DLD1 (cell line): ENCODE results near the gene SLC16A12.

Experiments
- in situ Hi-C: cut with HindIII; loops from 2 replicates; pipeline ENCODE4 v1.10.0; 2017; ENCODE audit warnings: low sequenced_read_pairs

Gene SLC16A12

DNA sequence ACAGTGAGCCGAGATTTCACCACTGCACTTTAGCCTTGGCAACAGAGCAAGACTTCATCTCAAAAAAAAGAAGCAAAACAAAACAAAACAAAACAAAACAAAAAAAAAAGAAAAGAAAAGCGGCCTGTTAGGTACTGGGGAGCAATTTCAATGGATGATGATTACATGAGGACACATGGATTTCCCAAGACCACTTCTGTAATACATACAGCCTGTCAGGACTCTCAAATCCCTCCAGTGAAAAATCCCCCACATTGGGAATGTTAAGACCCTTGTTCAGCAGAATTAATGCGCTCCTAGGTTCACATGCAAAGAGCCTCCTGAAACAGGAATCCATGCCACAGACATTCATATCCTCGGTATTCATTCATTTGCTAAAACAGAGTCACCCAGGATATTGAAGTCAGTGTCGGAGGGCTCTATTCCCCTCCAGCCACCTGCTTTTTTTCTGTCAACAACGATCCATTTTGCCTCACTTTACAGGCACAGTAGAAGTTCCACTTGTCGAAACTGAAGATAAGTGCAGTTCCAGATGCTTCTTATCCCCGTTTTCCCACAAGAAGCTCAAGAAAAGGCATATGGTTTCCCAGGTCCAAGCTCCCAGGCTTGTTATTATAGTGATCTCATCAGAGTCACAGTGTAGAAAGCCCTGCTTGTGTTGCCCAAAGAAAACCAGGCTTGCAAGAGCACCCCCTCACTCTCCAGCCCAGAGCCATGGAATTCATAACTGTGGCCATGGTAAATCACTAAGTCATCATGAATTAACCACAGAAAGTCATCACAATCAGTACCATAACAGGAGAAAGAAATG, 20.2 kb downstream of the SLC16A12 start:
- in situ Hi-C loops: no loop called here

- in situ Hi-C loops: no loop called here
Observed at GRCh38 chr10:89513206-89513605, 22.2 kb downstream of the SLC16A12 start.

GRCh38 chr10:89505640-89506275, 29.6 kb downstream of the SLC16A12 start:
- in situ Hi-C loops: no loop called here

DNA sequence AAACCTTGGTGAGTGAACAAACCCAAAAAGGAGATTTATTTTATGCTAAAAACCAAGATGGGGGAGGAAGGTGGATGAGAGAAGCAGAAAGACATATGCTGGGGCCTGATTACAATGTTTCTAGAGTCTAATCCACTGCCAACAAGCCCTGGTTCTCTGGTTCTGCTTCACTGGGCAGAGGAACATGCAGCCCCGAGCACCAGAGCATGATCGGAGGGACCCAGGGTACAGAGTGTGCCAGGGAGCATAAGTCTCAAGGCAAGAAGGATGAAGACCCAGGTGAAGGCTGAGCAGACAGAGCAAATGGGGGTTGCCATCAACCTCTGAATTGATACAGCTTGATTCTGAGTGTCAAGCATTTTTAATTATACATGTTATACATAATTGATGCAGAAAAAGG, 30.7 kb downstream of the SLC16A12 start:
- in situ Hi-C loops: no loop called here

GRCh38 chr10:89503652-89504370, 31.6 kb downstream of the SLC16A12 start:
- in situ Hi-C loops: no loop called here

- in situ Hi-C loops: no loop called here
Observed at GRCh38 chr10:89503151-89503550, 32.2 kb downstream of the SLC16A12 start.

GRCh38 chr10:89502549-89502948, 32.8 kb downstream of the SLC16A12 start:
- in situ Hi-C loops: no loop called here

DNA sequence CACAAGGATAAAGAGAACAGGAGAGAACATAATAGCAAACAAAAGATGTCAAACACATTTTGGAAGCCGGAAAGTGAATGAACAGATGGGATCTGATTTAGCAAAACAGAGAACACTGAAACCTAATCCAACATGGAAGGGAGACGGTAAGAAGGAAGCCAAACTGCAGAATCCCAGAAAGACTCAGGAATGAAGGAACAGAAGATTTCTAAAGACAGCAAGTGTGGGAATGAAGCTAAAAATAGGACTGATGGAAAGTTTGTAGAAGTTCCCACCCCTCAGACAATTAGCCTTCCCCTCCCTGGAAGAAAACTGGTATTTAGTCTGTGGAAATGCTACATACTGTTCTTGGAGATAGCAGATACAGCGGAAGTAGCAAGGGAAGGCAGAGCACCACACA, 40.8 kb downstream of the SLC16A12 start:
- in situ Hi-C loops: no loop called here

DNA sequence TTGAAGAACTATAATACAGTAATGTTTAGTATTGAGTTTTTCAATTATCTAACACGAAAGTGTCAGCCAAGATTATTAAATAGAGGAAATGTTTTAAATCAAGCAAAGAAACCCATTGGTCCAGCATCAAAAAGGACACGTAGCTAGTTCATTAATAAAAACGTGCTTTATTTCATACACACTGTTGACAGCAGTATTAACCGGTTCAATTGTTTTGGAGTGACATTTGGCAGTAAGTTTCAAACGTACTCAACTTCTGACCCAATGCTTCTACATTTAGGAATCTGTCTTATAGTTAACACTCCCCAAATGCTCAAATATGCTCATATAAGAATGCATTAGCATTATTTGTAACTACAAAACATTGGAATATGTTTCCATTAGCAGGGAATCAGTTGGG, 41.3 kb downstream of the SLC16A12 start:
- in situ Hi-C loops: no loop called here

DNA sequence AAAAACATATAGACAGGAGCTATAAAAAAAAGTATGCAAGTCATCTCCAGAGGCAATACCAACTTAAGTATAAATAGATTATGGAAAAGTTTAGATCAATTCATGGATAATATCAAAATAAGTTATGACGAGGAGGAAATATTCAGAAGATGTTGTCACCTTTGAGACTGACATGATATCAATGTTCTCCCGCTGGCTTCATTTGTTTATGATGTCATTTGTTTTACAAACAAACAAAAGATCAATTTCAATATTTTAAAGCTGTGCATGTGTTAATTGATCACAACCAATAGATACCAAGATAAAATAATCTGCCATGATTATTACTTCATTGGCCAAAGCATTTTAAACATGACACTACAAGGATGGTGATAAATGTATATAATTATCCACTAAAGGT, 43.5 kb downstream of the SLC16A12 start:
- in situ Hi-C loops: no loop called here

GRCh38 chr10:89490596-89491335, 44.6 kb downstream of the SLC16A12 start:
- in situ Hi-C loops: no loop called here

GRCh38 chr10:89482256-89482655, 53.1 kb downstream of the SLC16A12 start:
- in situ Hi-C loops: no loop called here

DNA sequence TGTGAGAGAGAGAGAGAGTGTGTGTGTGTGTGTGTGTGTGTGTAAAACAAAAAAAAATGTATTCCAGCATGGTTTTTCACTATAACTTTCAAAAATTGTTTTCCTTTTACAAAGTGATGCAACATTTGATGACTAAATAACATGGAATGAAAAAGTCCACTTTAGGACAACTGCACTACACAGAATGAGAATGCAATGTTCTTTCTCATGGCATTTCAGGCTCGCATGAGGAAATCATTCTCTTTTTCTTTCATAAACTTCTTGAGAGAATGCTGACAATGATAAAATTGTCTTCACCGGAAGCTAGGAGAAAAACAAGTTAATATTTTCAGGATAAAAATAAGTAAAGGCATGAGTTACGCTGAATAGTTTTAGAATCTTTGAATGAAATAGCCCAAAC, 53.7 kb downstream of the SLC16A12 start:
- in situ Hi-C loops: no loop called here

GRCh38 chr10:89479771-89480446, 55.5 kb downstream of the SLC16A12 start:
- in situ Hi-C loops: no loop called here

- in situ Hi-C loops: no loop called here
Observed at GRCh38 chr10:89478739-89479654, 56.4 kb downstream of the SLC16A12 start.

GRCh38 chr10:89478085-89478738, 57.2 kb downstream of the SLC16A12 start:
- in situ Hi-C loops: no loop called here

GRCh38 chr10:89476150-89476549, 59.2 kb downstream of the SLC16A12 start:
- in situ Hi-C loops: no loop called here

DNA sequence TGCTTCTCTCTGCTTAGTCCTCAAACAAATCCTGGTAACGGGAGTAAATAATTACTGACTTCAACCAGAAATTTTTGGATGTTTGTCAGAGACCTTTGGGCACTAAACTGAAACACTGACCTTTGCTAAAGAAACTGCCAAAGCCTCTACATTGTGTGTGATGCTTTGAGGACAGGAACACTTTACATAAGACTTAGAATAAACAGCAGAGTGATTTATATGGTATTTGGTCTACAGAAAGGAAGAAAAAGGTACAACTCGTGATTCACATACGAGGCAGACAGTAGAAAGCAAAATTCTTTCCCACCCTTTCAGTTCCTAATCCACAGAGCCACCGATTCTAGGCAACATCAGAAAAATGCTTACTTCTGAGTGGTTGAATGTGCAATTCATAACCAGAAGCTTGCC, 59.8 kb downstream of the SLC16A12 start:
- in situ Hi-C loops: no loop called here

GRCh38 chr10:89475125-89475524, 60.3 kb downstream of the SLC16A12 start:
- in situ Hi-C loops: no loop called here
